Coronary artery (tissue), 2 donors: ENCODE results near the gene TBCCD1.

Experiments used
- DNase-seq: peaks from one replicate; pipeline ENCODE4 v3.0.0-alpha.2; 2017; ENCODE audit warnings: low spot score
- H3K27ac ChIP-seq, 2 donors: fragments of 200-600 bp; sonication (generic); one replicate each; pipeline ENCODE4 v1.5.1; 2016 to 2019
- H3K4me3 ChIP-seq: fragments of 200-600 bp; sonication (generic); 2 replicates; pipeline ENCODE4 v1.5.1; 2016; ENCODE audit warnings: mild to moderate bottlenecking, moderate library complexity
- CTCF ChIP-seq: fragments of 200-600 bp; sonication (generic); IDR thresholded peaks from one replicate; pipeline ENCODE4 v1.5.1; 2019; ENCODE audit warnings: antibody characterized with exemption

TBCCD1 gene

GRCh38 chr3:186600896-186601295, 33.8 kb upstream of the TBCCD1 start:
- TF ChIP-seq CTCF = no peak
- H3K27ac ChIP-seq = no peak overlapping the region
- no peak overlapping the region for H3K4me3 ChIP-seq
- DNase-seq = no peak

GRCh38 chr3:186599785-186600166, 32.6 kb upstream of the TBCCD1 start:
- no peak for TF ChIP-seq CTCF
- no peak for DNase-seq
- Histone ChIP-seq H3K4me3 (no peak overlapping the region), H3K27ac (no peak overlapping the region)

- no peak overlapping the region for H3K27ac ChIP-seq
- no peak for TF ChIP-seq CTCF
- H3K4me3 ChIP-seq = no peak overlapping the region
- DNase-seq = no peak
These were observed 32.1 kb upstream of the TBCCD1 start for GRCh38 chr3:186599142-186599784.

GRCh38 chr3:186598794-186599141, 31.6 kb upstream of the TBCCD1 start:
- no peak overlapping the region for H3K27ac ChIP-seq
- TF ChIP-seq CTCF = no peak

GRCh38 chr3:186598108-186598784, 31.1 kb upstream of the TBCCD1 start:
- no peak for DNase-seq
- Histone ChIP-seq H3K27ac (no peak overlapping the region), H3K4me3 (no peak overlapping the region)
- TF ChIP-seq CTCF = no peak

More at GRCh38 chr3:186598794-186599141, 31.6 kb upstream of the TBCCD1 start:
- DNase-seq = no peak
- H3K4me3 ChIP-seq = no peak overlapping the region

- no peak for DNase-seq
- no peak for TF ChIP-seq CTCF
- no peak overlapping the region for H3K27ac ChIP-seq
- no peak overlapping the region for H3K4me3 ChIP-seq
These were observed 29.6 kb upstream of the TBCCD1 start for GRCh38 chr3:186596568-186597287.
